Heart left ventricle (tissue), 13 donors: ENCODE data around the gene KRT34.

Experiments used
- CTCF ChIP-seq, 12 donors: fragments of 200-600 bp; sonication (generic) in 4 of 12; IDR thresholded peaks; one replicate each; pipeline versions ENCODE4 v1.5.0 to v1.8.0; 2018 to 2022; ENCODE audit warnings: antibody characterized with exemption in 12 of 12, mild to moderate bottlenecking in 5 of 12
- POLR2A ChIP-seq, 2 donors: fragments of 450-650 bp; IDR thresholded peaks; one replicate each; pipeline ENCODE4 v1.6.1; 2017; ENCODE audit warnings: antibody characterized with exemption in 2 of 2, mild to moderate bottlenecking in 2 of 2, moderate library complexity in 2 of 2
- donor health status: ischemic (EF 13 %, LVEDD 7.1; RV severe dilation, severe dysfunction).
- donor health status: DM: no; HTN: yes; CAD: no.
- donor health status: DM: no; HTN: no; CAD: no.
- donor health status: ischemic (EF 25% LVEDD 6.9; RV normal size, moderate dysfunction).
- donor health status: ischemic (EF 25% LVEDD 5.7; RV mildly dilated, moderate dysfunction).
- donor health status: ischemic (EF 35%, LVEDD 5.7; RV mildly dilated, moderate dysfunction).
- donor health status: nonischemic (EF 11% LVEDD 7.7; RV severe dilation, severe dysfunction).
- donor health status: DM: yes; HTN: yes; CAD: no.
- donor health status: PGD.
- donor health status: ischemic (EF 29% LVEDD 5.4; RV normal size, mild dysfunction).
- donor health status: nonischemic (EF 23%, LVEDD 6.1; RV moderate dilation, normal function).

- TF ChIP-seq CTCF (IDR thresholded peaks at IDR 0.05) (no peak), POLR2A (IDR thresholded peaks at IDR 0.05) (no peak)
Observed at GRCh38 chr17:41340934-41341861, 40.9 kb downstream of the KRT34 start.
